ENCODE data around the gene SEMA3D.

- TF ChIP-seq ZNF274 (IDR thresholded peaks at IDR 0.05; ENCODE audit: low read depth, low read length), result no peak
- TF ChIP-seq YY1 (IDR thresholded peaks at IDR 0.05; ENCODE audit: insufficient read depth, insufficient read length), result no peak
Measured at GRCh38 chr7:85010306-85010705, 176.6 kb downstream of the SEMA3D start.
